Measurements from ENCODE around the gene CNOT1.

Gene CNOT1

DNA sequence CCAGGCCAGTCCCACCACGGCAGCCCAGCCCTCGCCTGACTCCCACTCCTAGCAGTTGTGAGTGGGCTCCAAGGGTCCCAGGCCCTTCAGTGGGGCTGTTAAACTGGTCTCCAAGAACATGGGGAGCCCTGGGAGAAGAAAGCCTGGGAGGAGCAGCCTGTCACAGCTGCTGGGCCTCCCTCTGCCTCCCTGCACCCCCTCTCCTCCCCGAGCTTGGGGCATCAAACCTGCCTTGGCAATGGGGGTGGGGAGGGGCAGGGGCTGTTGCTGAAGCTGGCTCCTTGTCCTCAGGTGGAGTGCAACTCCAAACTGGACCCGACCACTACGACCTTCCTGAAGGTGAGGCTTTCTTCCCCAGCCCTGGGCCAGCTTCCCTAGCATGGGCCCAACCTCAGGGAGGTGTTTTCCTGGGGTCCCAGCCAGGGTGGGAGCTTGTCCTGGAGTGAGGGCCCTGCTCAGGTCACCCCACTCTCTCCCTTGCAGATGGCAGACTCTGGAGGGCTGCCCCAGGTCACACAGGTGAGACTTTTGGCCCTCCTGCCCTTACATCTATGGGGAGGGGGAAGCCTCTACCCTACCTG is 120.9 kb downstream of the CNOT1 start:
- TF ChIP-seq SPI1 (IDR thresholded peaks at IDR 0.05; ENCODE audit: low read depth, low read length) (no peak), POU2F2 (IDR thresholded peaks at IDR 0.05; ENCODE audit: low read depth, low read length) (no peak), POLR2AphosphoS5 (IDR thresholded peaks at IDR 0.05; ENCODE audit: low read depth, low read length) (no peak), TAF1 (IDR thresholded peaks at IDR 0.05; ENCODE audit: low read depth, low read length) (no peak)
- FAIRE-seq (no peak), DNase-seq (ENCODE audit: insufficient read length, low spot score) (no peak)

DNA sequence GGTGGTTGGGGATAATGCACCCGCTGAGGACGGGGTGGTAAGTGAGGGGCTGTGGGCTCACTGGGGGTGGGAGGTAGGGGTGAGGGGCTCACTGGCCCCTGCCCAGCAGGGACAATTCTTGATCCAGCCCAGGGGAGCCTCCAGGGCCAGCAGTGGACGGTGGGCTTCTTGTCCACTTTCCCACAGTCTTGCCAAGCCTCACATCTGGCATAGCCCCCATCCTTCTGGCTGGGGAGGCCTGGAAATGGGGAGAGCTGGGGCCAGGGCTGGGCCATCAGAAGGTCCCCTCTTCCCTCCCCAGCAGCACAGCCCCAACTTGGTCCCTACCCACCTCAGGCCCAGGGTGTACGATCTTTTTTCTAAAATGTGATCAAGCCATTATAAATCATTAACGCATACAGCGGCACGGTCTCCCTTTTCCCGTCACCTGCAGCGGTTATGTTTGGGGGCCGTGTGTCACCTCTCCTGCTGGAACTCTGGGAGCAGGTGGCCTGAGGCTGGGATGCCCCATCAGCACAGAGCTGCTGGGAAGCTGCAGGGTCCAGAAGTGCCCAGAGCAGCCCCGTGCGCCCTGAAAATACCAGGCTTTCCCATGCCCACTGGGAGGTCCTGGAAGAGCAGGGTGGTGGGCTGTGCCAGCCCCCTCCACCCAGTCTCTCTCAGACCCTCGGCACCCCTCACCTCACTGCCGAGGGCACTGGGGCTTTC is 121.5 kb downstream of the CNOT1 start:
- TF ChIP-seq POLR2A (IDR thresholded peaks at IDR 0.05; ENCODE audit: low read depth, low read length) (no peak), PAX5 (IDR thresholded peaks at IDR 0.05; ENCODE audit: insufficient read depth, low read length, severe bottlenecking) (no peak), SPI1 (IDR thresholded peaks at IDR 0.05; ENCODE audit: low read depth, low read length) (no peak), POLR2AphosphoS5 (IDR thresholded peaks at IDR 0.05; ENCODE audit: low read depth, low read length) (no peak), TAF1 (IDR thresholded peaks at IDR 0.05; ENCODE audit: low read depth, low read length) (no peak), POU2F2 (IDR thresholded peaks at IDR 0.05; ENCODE audit: low read depth, low read length) (no peak)
- no peak for DNase-seq (ENCODE audit: insufficient read length, low spot score)
- no peak for FAIRE-seq

DNA sequence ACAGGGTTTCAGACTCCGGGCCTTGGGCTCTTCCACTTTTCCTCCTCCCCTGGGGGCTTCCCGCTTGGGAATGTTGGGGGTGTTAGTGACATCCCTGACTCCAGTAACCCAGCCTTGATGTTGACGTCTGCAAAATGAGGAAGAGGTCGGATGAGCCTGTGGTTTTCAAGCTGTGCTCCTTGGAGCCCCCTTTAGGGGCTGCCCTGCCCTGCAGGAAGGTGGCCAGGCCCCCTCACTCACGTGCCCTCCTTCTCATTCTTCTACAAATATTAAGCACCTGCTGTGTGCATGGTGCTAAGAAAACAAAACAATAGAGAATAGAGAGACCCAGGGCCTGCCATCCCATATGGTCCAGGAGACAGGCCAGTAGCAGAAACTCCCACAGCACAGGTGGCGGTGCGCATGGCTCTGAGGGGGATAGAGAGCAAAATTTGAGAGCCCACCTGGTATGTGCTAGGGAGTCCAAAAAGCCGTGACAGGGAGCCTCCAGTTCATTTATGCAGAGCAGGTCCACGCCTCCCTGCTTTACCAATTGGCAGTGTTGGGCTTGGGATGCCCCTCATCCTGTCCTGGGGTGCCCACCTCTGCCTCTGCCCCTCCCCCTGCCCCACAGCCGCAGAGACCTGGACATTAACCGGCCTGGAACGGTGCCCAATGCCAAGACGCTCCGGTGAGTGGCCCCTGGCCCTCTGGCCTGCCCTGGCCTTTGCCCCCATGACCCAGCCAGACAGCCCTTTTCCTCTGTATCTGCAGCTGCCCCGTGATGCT is 122.2 kb downstream of the CNOT1 start:
- FAIRE-seq (no peak), DNase-seq (ENCODE audit: insufficient read length, low spot score) (no peak)
- TF ChIP-seq POLR2AphosphoS5 (IDR thresholded peaks at IDR 0.05; ENCODE audit: low read depth, low read length) (no peak), POU2F2 (IDR thresholded peaks at IDR 0.05; ENCODE audit: low read depth, low read length) (no peak), TAF1 (IDR thresholded peaks at IDR 0.05; ENCODE audit: low read depth, low read length) (no peak), SPI1 (IDR thresholded peaks at IDR 0.05; ENCODE audit: low read depth, low read length) (peak; percentile 44; the same call in 1 of the 2 replicates), PAX5 (IDR thresholded peaks at IDR 0.05; ENCODE audit: insufficient read depth, low read length, severe bottlenecking) (no peak), POLR2A (IDR thresholded peaks at IDR 0.05; ENCODE audit: low read depth, low read length) (no peak)

DNA sequence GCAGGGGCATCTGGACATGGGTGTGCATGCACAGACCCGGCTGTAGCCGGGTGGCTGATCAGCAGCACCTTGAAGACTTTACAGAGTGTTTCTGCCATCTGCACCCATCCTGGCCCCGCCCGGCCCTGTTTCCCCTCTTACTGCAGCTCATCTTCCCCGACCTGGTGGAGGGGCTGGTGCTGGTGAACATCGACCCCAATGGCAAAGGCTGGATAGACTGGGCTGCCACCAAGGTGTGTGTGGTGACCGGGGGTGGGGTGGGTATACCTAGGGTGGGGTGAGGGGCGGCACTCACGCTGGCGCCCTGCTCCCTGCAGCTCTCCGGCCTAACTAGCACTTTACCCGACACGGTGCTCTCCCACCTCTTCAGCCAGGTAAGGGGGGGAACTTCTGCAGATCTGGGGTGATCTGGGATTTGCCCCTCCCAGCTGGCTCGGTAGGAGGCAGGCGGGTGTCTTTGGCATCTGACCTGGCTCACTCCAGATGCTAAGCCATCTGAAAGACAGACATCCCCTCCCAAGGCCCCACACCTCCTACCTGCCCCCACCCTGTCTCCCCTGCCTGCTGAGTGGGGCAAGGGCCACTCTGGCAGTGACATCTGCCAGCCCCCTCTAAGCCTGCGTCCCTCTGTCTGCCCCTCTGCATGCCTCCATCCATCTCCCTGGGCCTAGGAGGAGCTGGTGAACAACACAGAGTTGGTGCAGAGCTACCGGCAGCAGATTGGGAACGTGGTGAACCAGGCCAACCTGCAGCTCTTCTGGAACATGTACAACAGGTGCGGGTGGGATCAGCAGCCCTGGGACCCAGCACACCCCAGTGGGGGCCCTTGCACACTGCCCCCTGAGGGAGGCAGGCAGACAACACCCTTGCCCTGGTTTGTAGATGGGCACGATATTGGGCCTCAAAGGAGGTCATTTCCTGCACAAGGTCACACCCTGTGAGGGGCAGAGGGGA is 123.1 kb downstream of the CNOT1 start:
- DNase-seq (ENCODE audit: insufficient read length, low spot score) (no peak), FAIRE-seq (no peak)
- no peak for TF ChIP-seq POU2F2 (IDR thresholded peaks at IDR 0.05; ENCODE audit: low read depth, low read length)
- TF ChIP-seq TAF1 (IDR thresholded peaks at IDR 0.05; ENCODE audit: low read depth, low read length): no peak
- TF ChIP-seq SPI1 (IDR thresholded peaks at IDR 0.05; ENCODE audit: low read depth, low read length): no peak
- no peak for TF ChIP-seq POLR2A (IDR thresholded peaks at IDR 0.05; ENCODE audit: low read depth, low read length)
- no peak for TF ChIP-seq PAX5 (IDR thresholded peaks at IDR 0.05; ENCODE audit: insufficient read depth, low read length, severe bottlenecking)
- no peak for TF ChIP-seq POLR2AphosphoS5 (IDR thresholded peaks at IDR 0.05; ENCODE audit: low read depth, low read length)

DNA sequence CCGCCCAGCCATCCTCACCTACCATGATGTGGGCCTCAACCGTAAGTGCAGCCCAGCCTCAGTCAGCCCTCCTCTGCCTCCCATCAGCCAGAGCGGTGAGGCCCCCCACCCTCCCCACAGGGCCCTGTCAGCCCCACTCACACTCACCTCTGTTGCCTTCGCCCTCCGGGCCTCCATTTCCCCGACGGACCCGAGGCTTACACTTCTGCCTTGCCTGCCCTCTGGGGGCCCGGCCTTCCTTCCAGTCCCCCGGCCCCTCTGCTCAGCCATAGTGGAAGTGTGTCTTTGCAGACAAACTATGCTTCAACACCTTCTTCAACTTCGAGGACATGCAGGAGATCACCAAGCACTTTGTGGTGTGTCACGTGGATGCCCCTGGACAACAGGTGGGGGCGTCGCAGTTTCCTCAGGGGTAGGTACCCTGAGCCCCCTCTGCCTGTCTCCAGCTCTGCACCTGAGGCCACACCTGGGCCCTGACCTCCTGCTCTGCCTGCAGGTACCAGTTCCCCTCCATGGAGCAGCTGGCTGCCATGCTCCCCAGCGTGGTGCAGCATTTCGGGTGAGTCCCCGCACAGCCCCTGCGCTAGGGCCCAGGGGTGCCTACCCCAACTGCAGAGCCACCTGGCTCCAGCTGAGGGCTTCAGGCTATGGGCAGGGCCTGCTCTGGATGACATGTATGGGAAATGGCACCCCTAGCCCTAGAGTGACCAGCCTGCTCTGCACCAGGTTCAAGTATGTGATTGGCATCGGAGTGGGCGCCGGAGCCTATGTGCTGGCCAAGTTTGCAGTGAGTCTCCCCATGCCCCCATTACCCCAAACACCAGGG is 125.5 kb downstream of the CNOT1 start:
- FAIRE-seq (no peak), DNase-seq (ENCODE audit: insufficient read length, low spot score) (no peak)
- TF ChIP-seq TAF1 (IDR thresholded peaks at IDR 0.05; ENCODE audit: low read depth, low read length): no peak
- TF ChIP-seq POU2F2 (IDR thresholded peaks at IDR 0.05; ENCODE audit: low read depth, low read length): no peak
- TF ChIP-seq POLR2AphosphoS5 (IDR thresholded peaks at IDR 0.05; ENCODE audit: low read depth, low read length): no peak
- TF ChIP-seq POLR2A (IDR thresholded peaks at IDR 0.05; ENCODE audit: low read depth, low read length): no peak
- no peak for TF ChIP-seq PAX5 (IDR thresholded peaks at IDR 0.05; ENCODE audit: insufficient read depth, low read length, severe bottlenecking)
- TF ChIP-seq SPI1 (IDR thresholded peaks at IDR 0.05; ENCODE audit: low read depth, low read length): no peak

DNA sequence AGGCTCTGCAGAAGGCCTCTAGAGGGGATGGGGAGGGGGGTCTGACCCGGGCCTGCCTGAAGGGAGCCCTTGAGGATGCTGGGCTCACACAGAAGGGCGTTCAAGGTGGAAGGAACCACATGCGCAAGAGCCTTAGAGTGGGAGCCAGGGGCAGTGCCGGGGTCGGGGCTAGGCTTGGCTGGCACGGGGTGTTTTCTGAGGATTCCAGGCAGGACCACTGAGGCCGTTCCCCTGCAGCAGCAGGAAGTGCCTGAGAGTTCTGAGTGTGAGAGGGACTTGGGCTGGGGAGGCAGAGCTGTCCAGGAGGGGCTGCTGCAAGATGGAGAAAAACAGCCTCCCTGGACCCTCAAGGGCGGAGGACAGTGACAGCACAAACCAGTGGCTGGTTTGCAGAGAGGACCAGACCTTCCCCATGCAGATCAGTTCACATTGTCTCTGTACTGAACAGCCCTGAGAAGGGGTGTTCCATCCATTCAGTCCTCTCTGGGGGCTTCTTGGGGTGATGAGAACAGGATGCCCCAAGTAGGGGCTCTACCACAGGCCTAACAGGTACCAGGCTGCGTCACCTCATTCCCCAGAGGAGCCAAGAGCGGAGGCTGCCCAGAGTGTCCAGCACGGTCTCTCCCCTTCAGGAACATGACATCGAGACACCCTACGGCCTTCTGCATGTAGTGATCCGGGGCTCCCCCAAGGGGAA is 126.3 kb downstream of the CNOT1 start:
- no peak for TF ChIP-seq PAX5 (IDR thresholded peaks at IDR 0.05; ENCODE audit: insufficient read depth, low read length, severe bottlenecking)
- TF ChIP-seq POLR2AphosphoS5 (IDR thresholded peaks at IDR 0.05; ENCODE audit: low read depth, low read length): no peak
- TF ChIP-seq TAF1 (IDR thresholded peaks at IDR 0.05; ENCODE audit: low read depth, low read length): no peak
- no peak for TF ChIP-seq POLR2A (IDR thresholded peaks at IDR 0.05; ENCODE audit: low read depth, low read length)
- no peak for TF ChIP-seq POU2F2 (IDR thresholded peaks at IDR 0.05; ENCODE audit: low read depth, low read length)
- TF ChIP-seq SPI1 (IDR thresholded peaks at IDR 0.05; ENCODE audit: low read depth, low read length): no peak
- FAIRE-seq: no peak
- no peak for DNase-seq (ENCODE audit: insufficient read length, low spot score)

DNA sequence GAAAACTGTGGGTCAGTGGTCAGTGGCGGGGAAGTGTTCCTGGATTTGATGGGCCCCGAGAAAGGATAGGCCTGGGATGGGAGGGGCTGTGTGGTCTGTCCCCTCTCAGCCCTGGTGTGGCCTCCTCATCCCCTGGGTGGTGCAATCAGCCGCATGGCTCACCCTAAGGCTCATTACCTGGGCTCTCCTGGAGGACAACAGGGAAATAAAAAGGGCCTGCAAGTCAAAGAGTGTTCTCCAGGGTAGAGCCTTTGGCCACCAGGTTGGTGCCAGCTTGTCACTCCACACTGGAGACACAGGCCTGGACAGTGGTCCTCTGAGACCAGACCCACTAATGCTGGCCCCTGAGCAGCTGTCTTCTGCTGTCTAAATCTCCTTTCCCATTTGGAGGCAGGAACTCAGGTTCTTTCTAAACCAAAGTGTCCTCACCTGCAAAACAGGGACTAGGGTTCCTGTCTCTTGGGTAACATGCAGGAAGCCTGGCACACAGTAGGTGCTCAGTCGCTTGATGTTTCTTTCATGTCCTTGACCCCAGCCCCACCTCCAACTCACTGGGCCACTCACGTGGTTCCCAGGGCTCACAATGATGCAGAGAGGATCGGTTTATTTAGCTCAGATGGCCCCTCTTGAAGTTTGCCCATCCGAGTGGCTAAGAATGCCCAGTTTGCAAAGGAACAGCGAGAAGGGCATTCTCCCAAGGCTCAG is 127.3 kb downstream of the CNOT1 start:
- TF ChIP-seq PAX5 (IDR thresholded peaks at IDR 0.05; ENCODE audit: insufficient read depth, low read length, severe bottlenecking): no peak
- TF ChIP-seq POLR2A (IDR thresholded peaks at IDR 0.05; ENCODE audit: low read depth, low read length): no peak
- no peak for TF ChIP-seq TAF1 (IDR thresholded peaks at IDR 0.05; ENCODE audit: low read depth, low read length)
- TF ChIP-seq SPI1 (IDR thresholded peaks at IDR 0.05; ENCODE audit: low read depth, low read length): no peak
- no peak for FAIRE-seq
- DNase-seq (ENCODE audit: insufficient read length, low spot score): no peak
